ENCODE data around the gene FUS.
"Not testable (repeated sequence)": the region's sequence is repeated elsewhere in the genome, so short reads cannot be mapped to it uniquely, and the experiment has no call there.

Gene FUS

DNA sequence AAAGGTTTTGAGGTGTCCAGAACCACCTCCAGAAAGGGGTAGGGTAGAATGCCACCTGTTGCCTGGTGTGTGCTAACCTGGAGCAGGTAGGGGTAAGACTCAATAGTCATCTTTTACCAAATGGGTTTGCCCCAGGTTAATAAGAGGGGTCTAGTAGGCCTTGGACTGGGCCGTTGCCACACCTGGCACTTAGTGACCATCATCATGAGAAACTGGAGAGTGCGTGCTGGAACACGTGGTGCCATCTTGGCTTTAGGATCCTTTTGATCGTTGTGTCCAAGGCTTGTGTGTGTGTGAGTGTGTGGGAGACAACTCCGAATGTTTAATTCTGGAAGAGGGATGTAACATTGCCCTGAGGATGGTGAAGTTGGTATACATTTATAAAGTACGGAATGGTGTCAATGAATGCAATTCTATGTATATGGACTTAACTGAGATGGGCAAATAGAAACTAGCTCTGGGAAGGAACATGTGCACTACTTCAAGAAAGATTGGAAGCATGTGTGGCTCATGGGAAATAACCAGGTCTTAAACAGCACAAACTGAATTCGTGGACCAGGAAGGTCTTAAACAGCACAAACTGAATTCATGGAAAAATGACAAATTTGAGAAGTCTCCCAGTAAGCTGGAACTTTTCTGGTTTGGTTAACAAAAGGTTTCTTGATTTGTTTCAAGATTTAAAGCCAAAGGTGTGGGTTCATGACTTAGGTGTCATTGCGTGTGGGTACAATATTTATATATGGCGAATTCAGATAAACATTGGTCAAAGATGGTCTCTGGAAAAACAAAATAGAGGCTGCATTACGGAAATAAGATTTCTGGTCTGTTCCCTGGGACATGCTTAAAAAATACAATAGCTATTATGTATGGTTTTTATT lies 7.2 kb downstream of the FUS start:
- no peak for DNase-seq (ENCODE audit: low spot score)

DNA sequence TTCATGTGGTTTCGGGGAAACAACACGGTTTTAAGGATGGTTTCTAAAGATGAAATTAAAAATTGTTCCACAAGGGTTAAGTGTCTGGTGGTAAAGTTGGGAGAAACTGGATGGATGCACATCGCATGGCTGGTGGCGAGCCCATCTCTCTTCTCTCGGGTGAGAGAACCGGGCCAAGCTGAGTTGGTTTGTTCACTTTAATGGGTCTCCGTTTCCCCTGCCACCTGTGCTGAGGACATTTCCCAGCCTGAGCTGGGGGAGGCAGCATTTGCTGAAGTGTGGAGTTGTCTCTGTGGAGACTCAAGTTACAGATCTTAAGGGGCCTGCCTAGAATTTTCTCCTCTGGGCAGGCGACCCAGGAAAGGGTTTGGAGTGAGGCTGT lies 7.9 kb downstream of the FUS start:
- no peak for DNase-seq (ENCODE audit: low spot score)

- DNase-seq (ENCODE audit: low spot score), result no peak
Observed at GRCh38 chr16:31188450-31189411, 8.8 kb downstream of the FUS start.

DNA sequence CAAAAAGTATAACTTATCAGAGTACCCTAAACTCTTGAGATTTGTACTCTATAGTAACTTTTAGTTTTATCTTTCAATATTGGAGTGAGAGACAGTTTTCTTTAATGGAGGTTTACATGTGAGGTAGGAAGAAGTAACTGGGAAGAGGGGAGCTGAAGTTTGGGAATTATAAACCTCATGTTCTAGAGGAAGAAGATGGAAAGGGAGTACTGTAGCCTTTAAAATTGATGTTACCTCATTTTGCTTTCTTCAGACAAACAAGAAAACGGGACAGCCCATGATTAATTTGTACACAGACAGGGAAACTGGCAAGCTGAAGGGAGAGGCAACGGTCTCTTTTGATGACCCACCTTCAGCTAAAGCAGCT lies 9.5 kb downstream of the FUS start:
- DNase-seq (ENCODE audit: low spot score), result no peak

GRCh38 chr16:31190061-31190460 lies 10.1 kb downstream of the FUS start:
- DNase-seq (ENCODE audit: low spot score), result no peak

DNA sequence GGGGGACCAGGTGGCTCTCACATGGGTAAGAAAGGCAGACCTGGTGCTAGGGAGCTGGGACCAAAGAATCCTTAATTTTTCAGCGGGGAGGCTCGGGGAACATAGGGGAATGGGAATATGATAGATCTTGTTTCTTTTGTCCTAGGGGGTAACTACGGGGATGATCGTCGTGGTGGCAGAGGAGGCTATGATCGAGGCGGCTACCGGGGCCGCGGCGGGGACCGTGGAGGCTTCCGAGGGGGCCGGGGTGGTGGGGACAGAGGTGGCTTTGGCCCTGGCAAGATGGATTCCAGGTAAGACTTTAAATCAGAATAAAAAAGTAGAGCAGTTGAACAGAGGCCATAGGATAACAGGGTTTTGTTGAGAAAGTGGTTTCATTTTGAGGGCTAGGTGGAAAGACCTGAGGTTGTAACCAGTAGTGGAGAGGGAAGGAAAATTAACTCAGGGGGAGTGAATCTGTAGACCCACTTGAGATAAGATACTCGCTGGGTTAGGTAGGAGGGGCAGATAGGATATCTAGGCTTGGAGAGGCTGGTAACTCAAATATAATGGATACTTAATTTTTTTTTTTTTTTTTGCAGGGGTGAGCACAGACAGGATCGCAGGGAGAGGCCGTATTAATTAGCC lies 11.0 kb downstream of the FUS start:
- no peak for DNase-seq (ENCODE audit: low spot score)

- DNase-seq (ENCODE audit: low spot score), result no peak
Observed at GRCh38 chr16:31191697-31192428, 11.9 kb downstream of the FUS start.

DNA sequence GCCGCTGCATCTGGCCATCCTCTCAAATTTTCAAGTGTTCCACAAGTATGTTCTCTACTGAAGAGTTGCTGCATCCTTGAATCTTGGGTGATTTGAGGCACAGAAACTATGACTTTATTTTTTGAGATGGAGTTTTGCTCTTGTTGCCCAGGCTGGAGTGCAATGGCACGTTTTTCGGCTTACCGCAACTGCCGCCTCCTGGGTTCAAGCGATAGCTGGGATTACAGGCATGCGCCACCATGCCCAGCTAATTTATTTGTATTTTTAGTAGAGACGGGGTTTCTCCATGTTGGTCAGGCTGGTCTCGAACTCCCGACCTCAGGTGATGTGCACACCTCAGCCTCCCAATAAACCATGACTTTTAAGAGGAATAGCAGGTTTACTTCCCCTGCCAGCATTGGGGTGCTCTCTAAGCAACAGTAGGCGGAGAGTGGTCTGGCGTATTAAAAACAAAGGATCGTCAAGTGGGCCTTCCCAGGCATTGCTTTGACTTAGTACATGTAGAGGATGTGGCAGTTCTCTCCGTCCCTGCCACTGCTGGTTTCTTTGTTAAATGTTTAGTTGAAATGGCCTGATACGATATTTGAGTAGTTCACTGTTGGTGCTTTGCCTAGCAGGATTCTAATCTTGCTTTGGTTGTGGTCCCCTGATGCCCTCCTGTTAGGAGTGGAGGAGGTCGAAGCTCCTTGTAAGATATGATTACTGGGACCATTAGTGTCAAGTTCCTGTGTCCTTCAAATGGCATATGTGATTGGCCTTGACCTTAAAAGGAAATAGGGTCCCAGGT lies 13.1 kb downstream of the FUS start:
- no peak for DNase-seq (ENCODE audit: low spot score)

DNA sequence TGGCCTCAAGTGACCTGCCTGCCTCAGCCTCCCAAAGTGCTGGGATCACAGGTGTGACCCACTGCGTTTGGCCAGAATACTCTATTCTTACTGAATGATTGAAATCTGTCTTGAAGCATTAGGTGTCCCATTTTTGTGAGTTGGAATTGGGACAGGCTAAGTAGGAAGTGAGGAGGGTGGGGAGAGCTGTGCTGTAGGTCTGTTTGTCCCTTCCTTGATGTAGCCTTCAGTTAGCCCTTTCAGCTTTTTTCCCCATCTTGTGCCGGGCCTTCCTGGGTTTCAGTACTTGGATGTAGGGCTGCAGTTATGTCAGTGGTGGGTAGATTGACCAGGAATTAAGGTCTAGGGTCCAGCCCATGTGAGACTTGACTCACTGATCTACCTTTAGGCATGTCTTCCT lies 13.9 kb downstream of the FUS start:
- DNase-seq (ENCODE audit: low spot score), result no peak

GRCh38 chr16:31194898-31195297 lies 15.0 kb downstream of the FUS start:
- DNase-seq (ENCODE audit: low spot score), result no peak

- not testable (repeated sequence) for DNase-seq (ENCODE audit: low spot score)
Observed at GRCh38 chr16:31195861-31196260, 15.9 kb downstream of the FUS start.

GRCh38 chr16:31196324-31197088 lies 16.6 kb downstream of the FUS start:
- no peak for DNase-seq (ENCODE audit: low spot score)

DNA sequence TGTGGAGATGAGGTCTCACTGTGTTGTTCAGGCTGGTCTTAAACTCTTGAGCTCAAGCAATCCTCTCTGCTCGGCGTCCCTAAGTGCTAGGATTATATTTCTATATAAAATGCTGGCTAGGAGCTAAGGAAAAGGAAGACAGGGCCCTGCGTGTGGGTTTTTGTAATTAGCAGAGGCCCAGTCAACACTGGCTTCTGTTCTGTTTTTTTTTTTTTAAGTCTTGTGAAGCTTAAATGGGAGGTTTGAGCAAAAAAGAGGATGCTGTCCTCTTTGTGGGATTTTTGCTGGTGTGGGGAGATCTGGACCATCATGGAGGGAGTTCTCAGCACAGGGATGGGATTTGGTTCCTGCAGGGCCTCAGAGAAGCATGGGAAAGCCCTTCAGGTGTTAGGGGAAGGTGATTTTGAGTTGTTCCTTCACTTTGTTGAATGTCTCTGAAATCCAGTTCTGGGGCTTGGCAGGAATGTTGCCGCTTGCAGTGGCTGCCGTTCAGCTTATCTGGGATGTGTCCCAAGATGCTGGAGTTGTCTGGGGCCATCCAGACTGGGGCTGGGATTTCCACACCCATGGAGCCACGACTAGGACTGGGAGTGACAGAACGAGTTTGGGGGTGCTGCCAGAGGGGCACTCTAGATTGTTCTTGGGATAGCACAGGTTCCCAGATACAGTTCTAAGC lies 18.4 kb downstream of the FUS start:
- DNase-seq (ENCODE audit: low spot score), result no peak

DNA sequence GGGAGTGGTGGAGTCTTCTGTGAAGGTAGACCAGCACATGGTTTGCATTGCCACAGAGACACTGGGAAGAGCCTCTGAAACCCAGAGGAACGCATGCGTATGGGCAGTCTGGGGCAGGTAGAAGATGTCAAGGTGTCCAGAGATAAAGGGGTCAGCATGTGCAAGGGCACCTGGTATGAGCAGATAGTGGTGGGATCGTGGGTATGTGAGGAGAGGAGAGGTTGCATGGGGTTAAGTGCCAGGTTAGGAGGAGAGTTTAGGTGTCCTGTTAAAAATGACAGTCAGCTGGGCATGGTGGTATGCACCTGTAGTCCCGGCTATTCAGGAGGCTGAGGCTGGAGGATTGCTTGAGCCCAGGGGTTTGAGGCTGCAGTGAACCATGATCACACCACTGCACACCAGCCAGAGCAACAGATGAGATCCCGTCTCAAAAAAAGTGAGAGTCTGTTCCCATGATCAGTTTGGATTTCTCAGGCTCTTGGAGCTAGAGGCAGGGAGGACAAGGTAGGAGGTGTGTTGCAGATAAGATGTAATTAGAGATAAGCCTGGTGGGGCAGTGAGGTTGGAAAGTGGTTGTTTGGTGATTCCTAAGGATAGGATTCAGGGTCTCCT lies 19.6 kb downstream of the FUS start:
- DNase-seq (ENCODE audit: low spot score), result no peak

- DNase-seq (ENCODE audit: low spot score), result not testable (repeated sequence)
Observed at GRCh38 chr16:31200111-31200510, 20.2 kb downstream of the FUS start.

- peak; percentile 50 for DNase-seq (ENCODE audit: low spot score)
Observed at GRCh38 chr16:31200821-31201568, 21.1 kb downstream of the FUS start.

- no peak for DNase-seq (ENCODE audit: low spot score)
Observed at GRCh38 chr16:31201582-31202413, 21.9 kb downstream of the FUS start.

Data from activated CD4-positive, alpha-beta T cell treated with anti-CD3 and anti-CD28 coated beads, Interleukin-2, Interleukin-4, amounts not matched to agents 100 ng/mL and 50 ng/mL, durations not matched to agents 16 hours and 8 hours (primary cell).